ENCODE measurements around the gene KDM2B.
A peak's percentile ranks its signal among the peaks of the same experiment; 100 is the strongest.

The KDM2B gene

GRCh38 chr12:121560392-121561008, 20.3 kb downstream of the KDM2B start:
- DNase-seq = peak; percentile 76

- no peak for DNase-seq
Observed at GRCh38 chr12:121558956-121559355, 21.9 kb downstream of the KDM2B start.

GRCh38 chr12:121550974-121551634, 29.7 kb downstream of the KDM2B start:
- DNase-seq = no peak

GRCh38 chr12:121549075-121549474, 31.7 kb downstream of the KDM2B start:
- no peak for DNase-seq

- DNase-seq = no peak
Observed at GRCh38 chr12:121545480-121545879, 35.3 kb downstream of the KDM2B start.

- DNase-seq = peak; percentile 55
Observed at GRCh38 chr12:121543786-121544185, 37.0 kb downstream of the KDM2B start.

- no peak for DNase-seq
Observed at GRCh38 chr12:121539908-121540307, 40.9 kb downstream of the KDM2B start.

- peak; percentile 80 for DNase-seq
Observed at GRCh38 chr12:121538699-121539061, 42.1 kb downstream of the KDM2B start.

- no peak for DNase-seq
Observed at GRCh38 chr12:121537814-121538698, 42.8 kb downstream of the KDM2B start.

GRCh38 chr12:121536899-121537813, 43.7 kb downstream of the KDM2B start:
- peak; percentile 80 for DNase-seq

- DNase-seq = peak; percentile 96
Observed at GRCh38 chr12:121536054-121536898, 44.5 kb downstream of the KDM2B start.

- no peak for DNase-seq
Observed at GRCh38 chr12:121535150-121536053, 45.4 kb downstream of the KDM2B start.

- DNase-seq = no peak
Observed at GRCh38 chr12:121534495-121535148, 46.2 kb downstream of the KDM2B start.

- DNase-seq = no peak
Observed at GRCh38 chr12:121533394-121534090, 47.3 kb downstream of the KDM2B start.

- DNase-seq = no peak
Observed at GRCh38 chr12:121532503-121533393, 48.1 kb downstream of the KDM2B start.

- DNase-seq = no peak
Observed at GRCh38 chr12:121531356-121531750, 49.5 kb downstream of the KDM2B start.

GRCh38 chr12:121530600-121531355, 50.0 kb downstream of the KDM2B start:
- DNase-seq = peak; percentile 83

- DNase-seq = no peak
Observed at GRCh38 chr12:121529184-121529583, 51.6 kb downstream of the KDM2B start.

All from islet precursor cell (in vitro differentiated cells).